GM10266 (cell line): ENCODE measurements around the gene C3orf18.

Experiments
- DNase-seq: peaks from one replicate; pipeline ENCODE4 v3.0.0; 2012; ENCODE audit errors: extremely low spot score
- CTCF ChIP-seq: IDR thresholded peaks from 2 replicates; pipeline ENCODE4 v1.5.1; 2012; ENCODE audit warnings: mild to moderate bottlenecking, low read depth; ENCODE audit not compliant: control insufficient read depth, insufficient read depth; ENCODE audit errors: missing control alignments

C3orf18 gene

GRCh38 chr3:50602595-50603191 is 35.1 kb upstream of the C3orf18 start:
- no peak for TF ChIP-seq CTCF
- DNase-seq: no peak

DNA sequence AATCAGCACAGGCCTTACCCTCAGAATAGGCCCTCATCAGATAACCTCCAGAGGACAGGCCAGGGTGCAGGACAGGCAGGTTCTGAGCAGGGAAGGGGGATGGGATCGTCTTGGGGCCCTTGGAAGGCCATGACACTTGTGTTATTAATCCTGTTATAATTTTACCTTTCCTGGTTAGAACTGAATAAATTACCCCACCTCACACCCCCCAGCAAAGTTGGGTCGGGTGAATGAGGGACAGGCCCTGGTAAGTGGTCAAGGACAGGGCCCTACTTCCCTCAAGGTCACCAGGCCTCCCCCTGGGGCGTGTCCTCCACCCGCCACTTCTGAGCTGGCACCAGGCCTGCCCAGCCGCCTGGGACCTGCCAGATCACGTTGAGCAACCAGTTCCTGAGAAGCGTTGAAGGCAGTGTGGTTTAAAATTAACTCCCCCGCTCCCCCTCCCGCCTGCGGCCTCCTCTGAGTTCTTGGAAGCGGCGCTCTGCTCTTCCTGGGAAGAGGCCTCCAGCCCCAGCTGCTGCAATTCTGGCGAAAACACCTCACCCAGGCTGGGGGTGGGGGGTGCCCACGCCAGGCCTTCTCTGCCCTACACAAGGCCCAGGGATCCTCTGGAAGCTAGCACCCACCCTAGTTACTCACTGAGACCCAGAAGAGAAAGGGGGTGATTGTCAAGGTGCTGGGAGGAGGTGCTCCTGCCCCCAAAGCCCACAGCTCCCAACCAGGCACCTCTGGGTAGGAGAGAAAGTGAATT is 33.5 kb upstream of the C3orf18 start:
- no peak for TF ChIP-seq CTCF
- peak; percentile 43 for DNase-seq

DNA sequence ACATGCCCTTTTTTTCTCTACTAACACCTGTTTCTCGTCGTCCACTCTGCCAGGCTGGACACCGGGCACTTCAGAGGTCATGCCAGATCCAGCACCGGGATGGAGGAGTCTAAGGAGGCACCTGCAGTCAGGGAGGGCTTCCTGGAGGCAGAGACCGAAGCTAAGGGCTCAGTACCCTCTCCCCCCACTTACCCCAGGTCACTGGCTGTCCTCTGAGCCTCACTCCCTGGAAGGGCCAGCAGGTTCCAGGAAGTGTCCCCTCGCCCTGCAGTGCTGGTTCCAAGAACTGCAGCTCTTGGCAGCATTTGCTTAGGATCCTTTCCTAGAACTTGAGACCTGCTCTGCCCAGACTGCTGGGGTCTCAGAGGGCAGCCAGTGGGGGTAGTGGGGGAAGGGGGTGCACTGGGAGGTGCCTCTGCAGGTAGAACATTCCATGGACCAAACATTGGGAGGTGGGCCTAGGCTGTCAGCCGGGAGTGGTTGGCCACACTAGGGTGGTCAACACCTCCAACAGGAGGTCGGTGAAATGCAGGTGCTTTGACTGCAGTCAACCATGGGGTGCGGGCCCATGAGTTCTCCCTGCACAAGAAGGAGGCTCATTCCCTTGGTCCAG is 32.7 kb upstream of the C3orf18 start:
- no peak for DNase-seq
- no peak for TF ChIP-seq CTCF

GRCh38 chr3:50599716-50600118 is 32.2 kb upstream of the C3orf18 start:
- TF ChIP-seq CTCF: no peak
- DNase-seq: no peak

DNA sequence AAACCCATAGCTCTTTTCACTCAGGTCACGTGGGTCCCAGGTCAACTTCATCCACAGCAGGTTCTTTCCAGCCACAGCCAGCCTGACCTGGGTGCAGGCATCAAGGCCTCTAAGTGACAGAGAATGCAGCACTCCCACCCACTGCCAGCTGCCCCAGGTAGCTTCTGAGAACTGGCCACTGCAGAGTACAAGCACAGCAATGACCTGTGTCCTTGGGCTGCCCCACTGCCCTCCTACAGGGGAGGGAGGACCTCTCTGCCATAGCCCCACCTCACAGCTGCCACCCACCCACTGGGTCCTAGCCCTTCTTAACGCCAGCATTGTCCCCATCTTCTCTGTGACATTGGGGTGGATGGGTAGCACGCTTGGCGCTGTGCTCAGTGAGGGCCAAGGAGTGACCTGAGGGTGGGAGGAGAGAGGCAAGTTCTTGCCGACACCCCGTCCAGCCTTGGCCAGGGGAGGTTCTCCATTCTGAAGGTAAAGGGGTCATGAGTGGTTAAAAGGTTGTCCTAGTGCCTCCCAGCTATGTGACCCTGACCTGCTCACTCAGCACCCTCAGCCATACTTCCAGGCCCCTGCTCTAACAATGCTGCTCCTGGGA is 31.7 kb upstream of the C3orf18 start:
- no peak for DNase-seq
- TF ChIP-seq CTCF: no peak

GRCh38 chr3:50594253-50594785 is 26.8 kb upstream of the C3orf18 start:
- no peak for TF ChIP-seq CTCF

DNA sequence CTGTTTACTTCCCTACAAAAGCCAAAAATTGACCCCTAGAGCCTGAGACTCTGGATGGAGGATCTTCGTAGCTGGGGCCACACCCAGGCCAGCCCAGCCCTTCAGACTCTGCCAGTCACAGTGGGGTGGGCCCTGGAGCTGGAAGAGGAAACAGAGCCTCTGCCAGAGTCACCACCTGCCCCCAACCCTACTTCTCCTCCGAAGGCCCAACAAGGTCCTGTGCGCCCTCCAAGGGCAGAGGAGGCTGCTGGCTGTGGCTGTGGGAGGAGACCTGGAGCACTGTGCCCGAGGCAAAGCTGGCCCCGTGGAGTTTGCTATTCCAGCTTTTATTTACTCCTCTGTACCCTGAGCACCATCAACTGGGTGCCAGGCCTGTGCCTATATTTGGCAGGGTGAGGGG is 25.0 kb upstream of the C3orf18 start:
- no peak for TF ChIP-seq CTCF
- no peak for DNase-seq

More at GRCh38 chr3:50594253-50594785, 26.8 kb upstream of the C3orf18 start:
- no peak for DNase-seq
